Lung (tissue), 12 donors: ENCODE results near the gene FOXC2. TPM values are rescaled to one million over a fixed set of nuclear protein-coding genes. Genes with fewer than 3 reads are reported as not detected.

Experiments used
- ATAC-seq: fragments of 200-7000 bp; cut with Tn5 transposase; one replicate; pipeline ENCODE4 v1.9.1; 2020; ENCODE audit warnings: moderate number of reproducible peaks; ENCODE audit not compliant: insufficient read depth, low FRiP score
- DNase-seq, 3 donors: peaks; one replicate each; pipeline ENCODE4 v3.0.0-alpha.2; 2013 to 2017
- H3K27ac ChIP-seq, 2 donors: one replicate each; pipeline ENCODE4 v1.5.1; 2013; ENCODE audit warnings: mild to moderate bottlenecking in 2 of 2, moderate library complexity in 2 of 2, control low read depth in 1 of 2, inconsistent platforms in 1 of 2, low read depth in 1 of 2, low read length in 1 of 2
- H3K27me3 ChIP-seq, 3 donors: one replicate each; pipeline ENCODE4 v1.5.1; 2013; ENCODE audit warnings: low read length in 2 of 3; ENCODE audit not compliant: control insufficient read depth in 3 of 3, insufficient read depth in 3 of 3
- H3K36me3 ChIP-seq, 4 donors: one replicate each; pipeline ENCODE4 v1.5.1; 2013; ENCODE audit warnings: low read length in 4 of 4, mild to moderate bottlenecking in 1 of 4, moderate library complexity in 1 of 4; ENCODE audit not compliant: control insufficient read depth in 4 of 4, insufficient read depth in 4 of 4
- H3K4me1 ChIP-seq, 5 donors: one replicate each; pipeline ENCODE4 v1.5.1; 2013; ENCODE audit warnings: low read length in 5 of 5, mild to moderate bottlenecking in 2 of 5, moderate library complexity in 1 of 5; ENCODE audit not compliant: control insufficient read depth in 5 of 5, insufficient read depth in 5 of 5
- H3K4me3 ChIP-seq: one replicate; pipeline ENCODE4 v1.5.1; 2013; ENCODE audit warnings: mild to moderate bottlenecking, control low read depth, moderate library complexity
- H3K9ac ChIP-seq, 2 donors: one replicate each; pipeline ENCODE4 v1.5.1; 2013; ENCODE audit warnings: low read length in 2 of 2, control low read depth in 1 of 2; ENCODE audit not compliant: insufficient read depth in 1 of 2
- H3K9me3 ChIP-seq, 4 donors: one replicate each; pipeline ENCODE4 v1.5.1; 2013; ENCODE audit warnings: low read length in 3 of 4, mild to moderate bottlenecking in 1 of 4, moderate library complexity in 1 of 4; ENCODE audit not compliant: control insufficient read depth in 4 of 4, insufficient read depth in 3 of 4
- CTCF ChIP-seq: IDR thresholded peaks from 2 replicates; pipeline ENCODE4 v1.5.1; 2012; ENCODE audit warnings: mild to moderate bottlenecking; ENCODE audit errors: control extremely low read depth, extremely low read depth
- WGBS, 2 donors: extraction: QIAGEN DNeasy Blood & Tissue Kit; methylation state at CpG; one replicate each; pipeline ENCODE4 v1.1.7; 2013; 5-methylcytosine and 5-hydroxymethylcytosine counted together
- polyA plus RNA-seq, 2 donors: library from polyadenylated mRNA; stranded (reverse); fragments of 200-250 nt; gene quantifications; one replicate each; pipeline ENCODE4 v1.2.1, GENCODE V29; 2013
- total RNA-seq, 2 donors: library from RNA; depleted of rRNA in 1 of 2; stranded (reverse); fragments of >200 nt in 1 of 2; gene quantifications; one replicate each; pipeline ENCODE4 v1.2.1, GENCODE V29; 2014 to 2021
- donor health status: control.
- donor health status: control.
- donor health status: Bipolar disorder and iron deficiency.
- donor health status: healthy.
- donor health status: DM: yes; HTN: yes; CAD: no.

The FOXC2 gene
- total and polyA plus RNA-seq, 4 donors: 0.37 to 2.7 (median 0.63) TPM

GRCh38 chr16:86531191-86531545, 35.5 kb upstream of the FOXC2 start:
- no peak overlapping the region for H3K9ac ChIP-seq
- 83 to 85% methylated on average over 7 of the region's 7 CpGs for WGBS, 2 donors
- no peak overlapping the region for H3K4me3 ChIP-seq
- DNase-seq (peak; percentile 90 to 97 (median 95)), ATAC-seq (no peak)
- H3K27me3 ChIP-seq: no peaks in the 10 kb centered on the region
- H3K27ac ChIP-seq: peak overlapping the region in 1 of 2 donors; percentile 2
- no peaks in the 10 kb centered on the region for H3K9me3 ChIP-seq
- no peak for TF ChIP-seq CTCF
- peaks cover 0 to 17% (median 8%) of the 10 kb centered on the region in 5 donors for H3K4me1 ChIP-seq
- H3K36me3 ChIP-seq: peaks cover 0 to 12% (median 0%) of the 10 kb centered on the region in 4 donors

DNA sequence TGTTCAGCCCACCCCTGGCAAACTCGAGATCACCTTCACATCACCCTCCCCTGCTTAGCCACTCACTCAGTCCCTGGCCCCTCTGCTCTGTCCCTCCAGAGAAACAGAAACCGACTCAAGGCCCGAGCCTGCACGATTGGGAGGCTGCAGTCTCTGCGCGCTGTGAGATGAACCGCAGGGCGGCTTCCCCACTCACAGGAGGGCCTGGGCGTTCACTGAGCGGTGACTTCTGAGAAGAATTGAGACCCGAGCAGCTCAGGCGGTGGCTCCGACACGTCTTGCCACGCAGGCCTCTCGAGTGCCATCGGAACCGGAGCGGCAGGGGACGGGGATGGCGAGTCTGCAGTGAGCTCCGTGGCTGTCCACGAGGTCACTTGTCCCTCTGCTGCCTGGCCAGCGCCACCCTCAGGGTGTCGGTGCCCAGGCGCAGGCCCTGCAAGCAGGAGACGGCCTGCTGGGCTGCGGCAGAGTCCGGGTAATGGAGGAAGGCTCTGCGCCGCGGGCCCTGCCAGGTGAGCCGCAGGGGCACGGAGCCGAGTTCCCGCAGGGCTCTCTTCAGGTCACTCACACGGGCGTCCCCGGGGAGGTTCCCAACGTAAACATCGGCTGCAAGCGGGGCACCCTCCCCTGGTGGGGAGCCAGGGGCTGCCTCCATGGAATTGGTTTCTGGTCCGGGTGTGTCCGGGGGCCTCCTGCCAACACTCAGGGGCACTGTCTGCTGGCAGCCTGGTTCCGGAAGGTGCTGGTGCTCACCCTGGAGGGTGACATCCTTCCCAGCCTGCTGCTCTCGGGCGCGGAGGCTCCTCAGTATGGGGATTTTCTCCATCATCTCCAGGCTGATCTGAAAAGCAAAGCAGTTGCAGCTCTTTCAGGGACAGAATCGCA, 34.7 kb upstream of the FOXC2 start:
- no peak for TF ChIP-seq CTCF
- no peak for DNase-seq

DNA sequence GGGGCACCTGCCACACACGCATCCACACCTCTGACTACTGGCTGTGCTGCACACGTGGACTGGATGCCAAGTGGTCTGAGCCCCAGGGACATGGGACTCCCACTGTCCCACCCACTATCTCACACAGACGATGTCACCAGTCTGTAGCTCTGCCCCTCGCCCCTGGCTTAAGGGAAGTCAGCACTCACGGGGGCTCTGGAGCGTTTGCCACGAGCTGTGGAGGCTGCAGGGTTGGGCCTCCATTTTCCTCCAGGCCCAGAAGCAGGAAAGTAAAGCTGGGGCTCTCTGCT, 34.2 kb upstream of the FOXC2 start:
- WGBS, 2 donors: 89 to 92% methylated on average over 7 of the region's 7 CpGs
- DNase-seq: no peak
- peaks cover 0 to 15% (median 0%) of the 10 kb centered on the region in 4 donors for H3K36me3 ChIP-seq

More for the DNA sequence above, 34.7 kb upstream of the FOXC2 start:
- no peak for ATAC-seq
- Histone ChIP-seq H3K4me1 (peaks cover 0 to 17% (median 8%) of the 10 kb centered on the region in 5 donors), H3K9me3 (no peaks in the 10 kb centered on the region), H3K27me3 (no peaks in the 10 kb centered on the region), H3K9ac (no peak overlapping the region), H3K36me3 (peaks cover 0 to 14% (median 0%) of the 10 kb centered on the region in 4 donors), H3K27ac (peak overlapping the region in 1 of 2 donors; percentile 2), H3K4me3 (no peak overlapping the region)
- WGBS, 2 donors: 93 to 97% methylated on average over 48 to 49 of the region's 49 CpGs

More for the DNA sequence above, 34.2 kb upstream of the FOXC2 start:
- no peak overlapping the region for H3K9ac ChIP-seq
- no peak for TF ChIP-seq CTCF
- no peak overlapping the region for H3K27ac ChIP-seq
- H3K4me3 ChIP-seq: no peak overlapping the region
- no peak for ATAC-seq
- H3K9me3 ChIP-seq: no peaks in the 10 kb centered on the region
- no peaks in the 10 kb centered on the region for H3K27me3 ChIP-seq
- peaks cover 0 to 17% (median 8%) of the 10 kb centered on the region in 5 donors for H3K4me1 ChIP-seq
